GM20000 (cell line): ENCODE data around the gene DOCK8.

Source experiments
- DNase-seq: peaks from one replicate; pipeline ENCODE4 v3.0.0; 2012; ENCODE audit warnings: low spot score
- CTCF ChIP-seq: IDR thresholded peaks from 2 replicates; pipeline ENCODE4 v1.5.1; 2012; ENCODE audit warnings: mild to moderate bottlenecking, control low read depth; ENCODE audit errors: extremely low read depth, missing control alignments

The DOCK8 gene

GRCh38 chr9:365436-365835 lies 150.8 kb downstream of the DOCK8 start:
- no peak for TF ChIP-seq CTCF

GRCh38 chr9:366620-367019 lies 152.0 kb downstream of the DOCK8 start:
- TF ChIP-seq CTCF = no peak
- no peak for DNase-seq

More at GRCh38 chr9:365436-365835, 150.8 kb downstream of the DOCK8 start:
- DNase-seq = no peak

- DNase-seq = no peak
- no peak for TF ChIP-seq CTCF
Observed at GRCh38 chr9:370086-370485, 155.4 kb downstream of the DOCK8 start.

GRCh38 chr9:371349-371748 lies 156.7 kb downstream of the DOCK8 start:
- no peak for TF ChIP-seq CTCF
- DNase-seq = no peak

GRCh38 chr9:372128-372527 lies 157.5 kb downstream of the DOCK8 start:
- no peak for DNase-seq
- no peak for TF ChIP-seq CTCF

GRCh38 chr9:373759-374206 lies 159.1 kb downstream of the DOCK8 start:
- no peak for DNase-seq
- no peak for TF ChIP-seq CTCF

GRCh38 chr9:374736-375135 lies 160.1 kb downstream of the DOCK8 start:
- no peak for TF ChIP-seq CTCF
- DNase-seq = no peak
